ENCODE measurements around the gene PEX14.
"Not testable (repeated sequence)": the region's sequence is repeated elsewhere in the genome, so short reads cannot be mapped to it uniquely, and the experiment has no call there.

PEX14 gene, protein sequence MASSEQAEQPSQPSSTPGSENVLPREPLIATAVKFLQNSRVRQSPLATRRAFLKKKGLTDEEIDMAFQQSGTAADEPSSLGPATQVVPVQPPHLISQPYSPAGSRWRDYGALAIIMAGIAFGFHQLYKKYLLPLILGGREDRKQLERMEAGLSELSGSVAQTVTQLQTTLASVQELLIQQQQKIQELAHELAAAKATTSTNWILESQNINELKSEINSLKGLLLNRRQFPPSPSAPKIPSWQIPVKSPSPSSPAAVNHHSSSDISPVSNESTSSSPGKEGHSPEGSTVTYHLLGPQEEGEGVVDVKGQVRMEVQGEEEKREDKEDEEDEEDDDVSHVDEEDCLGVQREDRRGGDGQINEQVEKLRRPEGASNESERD

GRCh38 chr1:10474613-10475507 is at the start of gene PEX14:
TSS of gene PEX14 (plus strand) at chr1:10474950. CDS start at chr1:10474967, 17 bp downstream.
- DNase-seq, result peak; percentile 73

DNA sequence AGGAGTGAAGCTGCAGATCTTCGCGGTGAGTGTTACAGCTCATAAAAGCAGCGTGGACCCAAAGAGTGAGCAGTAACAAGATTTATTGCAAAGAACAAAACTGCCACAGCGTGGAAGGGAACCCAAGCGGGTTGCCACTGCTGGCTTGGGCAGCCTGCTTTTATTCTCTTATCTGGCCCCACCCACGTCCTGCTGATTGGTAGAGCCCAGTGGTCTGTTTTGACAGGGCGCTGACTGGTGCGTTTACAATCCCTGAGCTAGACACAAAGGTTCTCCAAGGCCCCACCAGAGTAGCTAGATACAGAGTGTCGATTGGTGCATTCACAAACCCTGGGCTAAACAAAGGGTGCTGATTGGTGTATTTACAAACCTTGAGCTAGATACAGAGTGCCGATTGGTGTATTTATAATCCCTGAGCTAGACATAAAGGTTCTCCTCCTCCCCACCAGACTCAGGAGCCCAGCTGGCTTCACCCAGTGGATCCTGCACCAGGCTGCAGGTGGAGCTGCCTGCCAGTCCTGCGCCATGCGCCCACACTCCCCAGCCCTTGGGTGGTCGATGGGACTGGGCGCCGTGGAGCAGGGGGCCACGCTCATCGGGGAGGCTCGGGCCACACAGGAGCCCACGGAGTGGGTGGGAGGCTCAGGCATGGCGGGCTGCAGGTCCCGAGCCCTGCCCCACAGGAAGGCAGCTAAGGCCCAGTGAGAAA is 48.8 kb upstream of the PEX14 start:
- not testable (repeated sequence) for DNase-seq

GRCh38 chr1:10426535-10426848 is 48.3 kb upstream of the PEX14 start:
- DNase-seq, result not testable (repeated sequence)

GRCh38 chr1:10428984-10429383 is 45.8 kb upstream of the PEX14 start:
- DNase-seq, result no peak

DNA sequence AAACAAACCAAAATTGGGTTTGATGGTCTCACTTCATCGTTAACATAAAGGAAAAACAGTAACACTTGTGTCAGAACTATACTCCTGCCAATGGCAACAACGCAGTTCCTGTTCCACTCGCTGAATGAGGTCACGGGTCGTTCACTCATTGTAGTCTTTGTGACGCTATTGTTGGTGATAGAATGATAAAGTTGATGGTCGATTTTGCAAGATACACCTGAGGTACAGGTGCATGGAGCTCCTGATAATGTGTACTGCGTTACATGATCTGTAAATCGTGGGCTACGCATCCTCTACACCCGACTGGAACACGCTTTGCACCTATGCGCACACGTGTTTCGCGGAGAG is 44.9 kb upstream of the PEX14 start:
- DNase-seq, result no peak

GRCh38 chr1:10430216-10431069 is 44.3 kb upstream of the PEX14 start, which contains the start of gene CENPS:
TSS of gene CENPS (plus strand) at chr1:10430433. CDS start at chr1:10430518, 85 bp downstream.
- DNase-seq, result no peak

DNA sequence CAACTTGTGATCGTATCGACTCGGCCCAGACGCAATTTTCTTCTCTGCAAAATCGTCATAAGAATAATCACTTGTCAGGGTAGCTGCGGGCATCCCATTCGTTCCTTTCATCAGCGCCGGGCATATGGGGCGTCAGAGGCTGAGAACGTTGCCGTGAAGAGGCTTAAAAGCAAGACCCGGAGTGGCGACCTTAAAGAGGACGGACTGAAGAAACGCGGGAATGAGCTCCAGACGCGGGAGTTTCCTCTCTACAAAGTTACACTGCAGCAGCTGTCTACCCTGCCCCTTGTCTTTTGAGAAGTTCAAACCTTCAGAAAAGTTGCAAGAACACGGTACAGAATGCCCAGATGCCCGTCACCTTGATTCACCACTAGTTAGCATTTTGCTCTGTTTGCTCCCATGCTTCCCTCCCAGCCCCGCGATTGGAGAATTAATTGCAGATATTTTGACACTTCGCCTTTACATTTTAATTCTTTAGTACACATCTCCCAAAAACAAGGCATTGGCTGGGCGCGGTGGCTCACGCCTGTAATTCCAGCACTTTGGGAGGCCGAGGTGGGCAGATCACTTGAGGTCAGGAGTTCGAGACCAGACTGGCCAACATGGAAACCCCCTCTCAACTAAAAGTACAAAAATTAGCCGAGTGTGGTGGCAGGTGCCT is 43.5 kb upstream of the PEX14 start:
- DNase-seq, result no peak

DNA sequence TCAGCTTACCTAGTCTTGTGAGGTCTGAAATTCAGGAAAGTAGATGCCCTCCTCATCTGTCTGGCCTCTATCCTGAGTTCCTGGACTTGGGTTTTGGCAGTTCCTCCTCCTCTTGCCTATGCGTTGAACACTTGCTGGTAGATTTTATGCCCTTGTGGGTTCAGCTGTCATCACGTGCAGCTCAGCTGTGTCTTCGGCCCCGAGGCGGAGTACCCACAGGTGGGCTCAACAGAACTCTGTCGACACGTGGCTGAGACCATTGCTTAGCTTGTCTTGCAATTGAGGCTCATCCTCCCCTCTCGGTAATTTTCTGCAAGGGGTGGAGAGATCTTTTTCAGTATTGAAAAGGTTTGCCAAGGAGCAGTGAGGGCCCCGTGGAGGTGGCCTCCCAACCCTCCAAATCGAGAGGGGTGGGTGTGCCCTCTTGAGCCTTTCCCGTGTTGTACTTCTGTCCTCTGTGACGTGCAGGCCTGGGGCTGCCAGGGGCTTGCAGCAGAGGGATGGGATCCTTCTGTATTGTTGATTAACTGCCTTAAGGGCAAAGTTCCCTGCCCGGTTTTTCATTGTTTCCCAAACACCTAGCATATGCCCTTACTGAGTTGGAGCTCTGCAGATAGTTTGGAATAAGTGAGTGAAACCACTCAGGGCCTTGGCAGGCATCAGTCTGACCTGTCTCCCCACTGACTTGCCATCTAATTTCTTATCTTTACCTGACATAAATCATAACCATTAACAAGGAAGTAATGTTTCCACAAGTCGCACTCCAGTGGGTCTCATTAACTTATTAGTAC is 41.6 kb upstream of the PEX14 start:
- no peak for DNase-seq

GRCh38 chr1:10433790-10434189 is 41.0 kb upstream of the PEX14 start:
- DNase-seq, result no peak

DNA sequence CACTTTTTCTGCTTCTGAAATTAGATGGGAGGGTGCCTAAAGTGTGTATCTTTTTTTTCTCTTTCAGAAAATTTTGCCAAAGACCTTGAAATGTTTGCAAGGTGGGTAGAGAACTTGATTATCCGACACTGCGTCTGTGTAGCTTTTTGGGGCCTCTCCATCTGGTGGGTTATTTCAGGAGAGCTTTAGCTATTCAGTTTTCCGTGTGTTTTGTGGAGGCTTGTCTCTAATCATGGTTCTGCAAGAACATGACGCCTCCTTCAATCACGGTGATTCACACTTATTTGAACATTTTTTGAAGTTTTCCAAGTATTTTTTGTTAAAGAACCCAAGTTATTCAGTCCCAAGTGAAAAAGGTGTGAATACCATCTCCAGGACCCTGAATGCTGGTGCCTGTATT is 40.2 kb upstream of the PEX14 start:
- no peak for DNase-seq

DNA sequence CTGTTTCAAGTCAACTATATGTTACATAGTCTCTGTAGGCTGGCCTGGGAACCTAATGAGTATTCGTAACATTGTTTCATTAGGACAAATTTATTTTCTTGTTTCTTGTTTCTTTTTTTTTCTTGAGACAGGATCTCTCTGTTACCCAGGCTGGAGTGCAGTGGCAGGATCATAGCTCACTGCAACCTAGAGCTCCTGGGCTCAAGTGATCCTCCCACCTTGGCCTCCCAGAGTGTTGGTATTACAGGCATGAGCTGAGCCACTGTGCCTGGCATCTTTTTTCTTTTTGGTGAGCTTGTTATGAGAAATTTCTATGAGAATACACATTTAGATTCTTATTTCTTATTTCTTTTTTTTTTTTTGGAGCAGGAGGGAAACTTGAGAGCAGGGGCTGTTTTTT is 37.7 kb upstream of the PEX14 start:
- no peak for DNase-seq

- no peak for DNase-seq
Measured at GRCh38 chr1:10438677-10439163, 36.0 kb upstream of the PEX14 start.

DNA sequence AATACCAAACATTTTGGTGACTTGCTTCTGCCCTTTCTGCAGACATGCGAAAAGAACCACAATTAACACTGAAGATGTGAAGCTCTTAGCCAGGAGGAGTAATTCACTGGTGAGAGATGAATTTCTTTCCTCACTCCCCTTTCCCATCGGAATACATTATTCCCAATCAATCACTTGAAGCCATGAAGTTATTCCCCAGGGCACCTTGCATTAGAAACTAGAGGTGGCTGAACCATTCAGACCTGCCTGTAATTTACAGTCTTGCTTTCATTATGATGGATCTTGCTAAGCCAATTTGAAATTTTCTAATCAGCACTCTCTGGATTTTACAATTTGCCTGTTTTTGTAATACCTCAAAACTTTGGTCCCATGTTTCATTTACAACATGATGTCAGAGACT is 34.4 kb upstream of the PEX14 start:
- DNase-seq, result no peak

DNA sequence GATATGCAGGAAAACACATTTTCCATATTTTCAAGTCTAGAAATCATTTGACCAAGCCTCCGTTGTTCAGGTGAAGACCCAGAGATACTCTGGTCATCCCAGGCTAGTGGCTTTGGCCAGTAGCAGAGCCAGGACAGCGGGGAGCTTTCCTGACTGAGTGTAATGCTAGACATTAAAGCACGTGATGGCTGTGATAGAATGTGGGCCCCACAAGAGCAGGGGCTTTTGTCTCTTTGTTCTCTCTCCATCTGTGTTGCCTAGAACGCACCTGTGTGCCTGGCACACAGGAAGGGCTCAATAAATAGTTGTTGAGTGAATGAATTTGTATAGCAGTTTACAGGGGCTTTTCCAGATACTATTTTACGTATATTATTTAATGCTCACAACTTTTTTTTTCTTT is 34.0 kb upstream of the PEX14 start:
- DNase-seq, result no peak

- no peak for DNase-seq
Measured at GRCh38 chr1:10444248-10444647, 30.5 kb upstream of the PEX14 start.

- DNase-seq, result no peak
Measured at GRCh38 chr1:10444795-10445397, 29.9 kb upstream of the PEX14 start.

DNA sequence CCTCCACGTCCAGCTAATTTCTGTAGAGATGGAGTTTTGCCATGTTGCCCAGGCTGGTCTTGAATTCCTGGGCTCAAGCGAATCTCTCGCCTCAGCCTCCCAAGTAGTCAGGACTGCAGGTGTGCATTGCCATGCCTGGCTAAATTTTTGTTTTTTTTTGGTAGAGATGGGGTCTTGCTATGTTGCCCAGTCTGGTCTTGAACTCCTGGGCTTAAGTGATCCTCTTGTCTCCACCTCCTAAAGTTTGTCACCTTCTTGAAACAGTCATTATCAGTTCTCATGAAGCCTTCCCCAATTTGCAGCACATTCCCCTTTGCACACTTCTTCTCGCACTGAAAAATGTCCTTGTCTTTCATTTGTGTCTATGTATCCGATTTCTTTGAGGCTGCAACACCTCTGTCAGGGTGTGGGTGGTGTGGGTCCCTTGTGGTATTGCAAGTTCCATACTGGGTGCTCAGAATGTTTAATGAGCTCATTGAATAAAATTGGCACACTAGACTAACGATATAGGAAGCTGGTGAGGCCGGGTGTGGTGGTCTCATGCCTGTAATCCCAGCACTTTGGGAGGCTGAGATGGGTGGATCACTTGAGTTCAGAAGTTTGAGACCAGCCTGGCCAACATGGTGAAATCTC is 27.8 kb upstream of the PEX14 start:
- no peak for DNase-seq

DNA sequence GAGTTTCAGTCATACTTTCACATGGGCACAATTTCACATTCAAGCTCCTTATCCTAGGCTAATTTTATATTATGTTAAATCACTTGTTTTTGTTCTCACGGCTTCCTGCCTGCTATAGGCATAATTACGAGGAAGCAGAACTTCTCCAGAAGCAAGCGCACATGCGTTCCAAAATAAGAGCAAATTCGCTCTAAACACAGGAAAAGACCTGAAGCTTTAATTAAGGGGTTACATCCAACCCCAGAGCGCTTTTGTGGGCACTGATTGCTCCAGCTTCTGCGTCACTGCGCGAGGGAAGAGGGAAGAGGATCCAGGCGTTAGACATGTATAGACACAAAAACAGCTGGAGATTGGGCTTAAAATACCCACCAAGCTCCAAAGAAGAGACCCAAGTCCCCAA is 25.0 kb upstream of the PEX14 start, which contains the start of gene CORT:
TSS of gene CORT (plus strand) at position 281 of the 400 bp plus-strand sequence. CDS start 193 bp downstream, outside the sequence.
- DNase-seq, result no peak

- no peak for DNase-seq
Measured at GRCh38 chr1:10450156-10450814, 24.5 kb upstream of the PEX14 start.
